HG02885 (cell line): ENCODE data around the gene SLC16A4.
A peak's percentile ranks its signal among the peaks of the same experiment; 100 is the strongest.

ENCODE experiments used
- ATAC-seq: cut with Tn5 transposase; IDR thresholded peaks from one replicate; pipeline ENCODE4 v1.9.1; 2021; ENCODE audit warnings: mild to moderate bottlenecking; ENCODE audit not compliant: unreplicated experiment, poor library complexity

SLC16A4 gene

DNA sequence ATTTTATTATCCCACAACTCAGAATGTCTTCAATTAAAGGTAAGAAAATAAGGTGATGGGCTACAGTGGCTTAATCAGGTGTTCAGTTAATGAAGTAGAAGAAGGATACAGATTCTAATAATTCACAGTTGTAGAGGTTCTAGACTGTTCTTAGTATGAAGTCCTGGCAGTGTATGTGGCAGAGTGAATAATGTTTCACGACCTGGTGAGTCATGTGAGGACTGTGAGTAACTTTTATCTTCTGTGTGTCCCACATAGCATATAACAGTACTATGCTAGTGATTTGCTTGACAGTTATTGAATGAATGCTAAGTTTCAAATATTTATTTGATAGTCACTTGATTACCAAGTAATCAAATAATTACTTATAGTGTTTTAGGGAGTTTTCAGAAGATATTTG is 20.0 kb downstream of the SLC16A4 start:
- no peak for ATAC-seq

DNA sequence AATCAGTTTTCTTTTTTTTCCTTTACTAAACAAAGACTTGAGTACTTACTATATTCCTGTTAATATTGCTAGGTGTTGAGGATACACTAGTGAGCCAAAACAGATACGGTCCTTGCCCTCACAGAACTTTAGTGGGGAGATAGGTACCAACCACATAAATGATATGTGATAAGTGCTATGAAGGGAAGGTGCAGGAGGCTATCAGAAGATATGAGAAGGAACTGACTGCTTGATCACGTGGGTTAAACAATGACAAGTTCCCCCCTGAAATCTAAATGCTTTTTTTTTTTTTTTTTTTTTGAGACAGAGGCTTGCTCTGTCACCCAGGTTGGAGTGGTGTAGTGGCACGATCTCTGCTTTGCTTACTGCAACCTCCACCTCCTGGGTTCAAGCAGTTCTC is 26.6 kb downstream of the SLC16A4 start:
- ATAC-seq, result no peak

DNA sequence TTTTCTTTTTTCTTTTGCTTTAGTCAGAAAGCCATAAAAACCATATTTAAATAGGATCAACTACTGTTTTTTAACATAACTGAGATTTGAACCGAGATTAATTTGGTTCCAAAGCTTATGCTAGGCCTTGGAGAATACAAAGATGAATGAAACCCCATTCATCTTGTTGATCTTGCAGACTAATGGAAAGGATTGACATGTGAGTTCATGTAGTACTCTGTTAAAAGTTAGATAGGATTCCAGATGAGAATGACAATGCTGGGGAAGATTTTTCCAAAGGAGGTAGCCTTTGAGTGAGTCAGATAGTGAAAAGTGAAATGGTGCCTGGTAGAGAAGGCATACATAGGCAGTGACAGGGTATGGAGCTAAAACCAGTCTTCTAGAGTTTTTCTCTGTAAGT is 29.0 kb downstream of the SLC16A4 start:
- no peak for ATAC-seq

DNA sequence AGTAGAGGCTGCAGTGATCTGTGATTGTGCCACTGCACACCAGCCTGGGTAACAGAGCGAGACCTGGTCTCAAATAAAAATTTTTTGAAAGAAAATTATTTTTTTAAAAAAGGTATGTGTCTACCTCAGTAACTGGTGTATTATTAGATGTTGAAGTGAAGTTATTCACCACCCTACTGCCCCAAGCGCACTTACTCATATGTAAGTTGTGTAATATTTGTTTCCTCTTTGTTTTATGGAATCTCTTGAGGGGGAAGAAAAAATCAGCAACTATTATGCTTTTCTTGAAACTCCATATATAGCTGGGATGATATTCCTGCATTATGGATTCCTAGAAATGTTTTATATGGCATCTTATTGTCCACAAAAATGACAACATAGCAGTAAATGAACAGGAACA is 30.4 kb downstream of the SLC16A4 start:
- ATAC-seq, result no peak

DNA sequence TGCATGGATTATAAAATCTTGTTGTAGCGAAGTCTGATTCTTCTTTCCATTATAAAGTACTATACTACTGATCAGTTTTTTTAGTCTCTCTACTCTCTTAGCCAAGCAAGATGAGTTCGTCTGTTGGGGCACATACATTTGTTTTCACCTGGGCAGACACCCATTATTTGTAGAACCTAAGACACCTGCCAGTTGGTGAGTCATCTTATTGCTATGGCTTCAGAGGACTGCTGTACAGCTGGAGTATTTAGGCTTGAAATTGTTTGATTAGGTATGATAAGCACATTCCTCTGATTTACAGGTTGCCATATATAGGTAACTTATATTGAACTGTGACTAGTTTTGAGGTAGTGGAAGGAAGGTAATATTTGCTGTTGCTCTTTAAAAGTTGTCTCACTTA is 34.4 kb downstream of the SLC16A4 start:
- ATAC-seq, result no peak

DNA sequence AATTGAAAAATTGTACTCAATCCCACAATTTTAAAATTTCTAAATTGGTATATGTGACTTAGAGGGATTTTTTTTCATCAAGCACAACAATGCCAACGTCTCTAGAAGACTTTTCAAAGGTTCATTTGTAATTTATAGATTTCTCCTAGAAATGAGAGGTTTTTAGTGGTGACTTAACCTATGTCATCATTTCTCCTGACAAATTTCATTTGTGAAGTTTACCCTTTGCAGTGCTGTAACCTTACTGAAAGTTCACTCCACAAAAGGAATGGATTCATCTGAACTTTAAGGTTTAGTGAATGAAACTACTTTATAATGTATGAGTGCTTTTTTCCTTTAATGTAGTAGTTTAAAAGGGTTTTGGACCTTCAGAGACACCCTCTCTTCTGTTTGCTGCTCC is 35.5 kb downstream of the SLC16A4 start:
- ATAC-seq, result no peak

DNA sequence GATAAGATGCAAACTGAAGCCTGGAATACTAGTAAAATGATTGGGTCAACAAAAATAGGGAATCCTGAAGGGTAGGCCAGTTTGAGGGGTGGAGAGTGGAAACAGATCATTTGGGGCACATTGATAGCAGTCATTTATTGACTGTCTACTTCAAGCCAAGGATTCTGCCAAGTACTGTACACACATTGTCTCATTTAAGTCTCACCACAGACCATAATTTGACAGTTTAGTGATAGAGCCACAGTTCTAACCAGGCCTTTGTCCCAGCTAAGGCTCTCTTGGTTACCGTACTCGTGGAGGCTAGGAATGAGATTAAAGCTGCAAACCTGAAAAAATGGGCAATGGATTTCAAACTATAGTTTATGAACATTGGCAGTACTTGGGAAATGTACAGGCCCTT is 40.5 kb downstream of the SLC16A4 start:
- no peak for ATAC-seq

DNA sequence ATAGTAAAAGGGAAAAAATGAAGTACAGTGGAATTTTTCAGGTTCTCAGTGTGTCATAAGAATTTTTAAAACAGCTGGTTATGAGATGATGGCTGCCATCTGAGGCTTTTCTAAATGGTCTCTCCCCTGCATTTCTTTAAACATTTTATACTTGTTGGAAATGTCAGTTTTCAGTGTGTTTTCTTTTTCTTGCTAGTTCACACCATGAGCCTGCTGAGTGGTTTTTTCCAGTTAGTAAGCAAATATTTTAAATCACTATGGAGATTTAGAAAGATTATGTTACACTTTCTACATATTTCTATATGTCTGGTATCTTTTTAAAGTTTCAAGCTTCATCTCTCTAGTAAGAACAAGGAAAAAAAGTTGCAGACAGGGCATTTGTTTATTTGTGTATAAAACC is 42.1 kb downstream of the SLC16A4 start:
- ATAC-seq, result no peak

DNA sequence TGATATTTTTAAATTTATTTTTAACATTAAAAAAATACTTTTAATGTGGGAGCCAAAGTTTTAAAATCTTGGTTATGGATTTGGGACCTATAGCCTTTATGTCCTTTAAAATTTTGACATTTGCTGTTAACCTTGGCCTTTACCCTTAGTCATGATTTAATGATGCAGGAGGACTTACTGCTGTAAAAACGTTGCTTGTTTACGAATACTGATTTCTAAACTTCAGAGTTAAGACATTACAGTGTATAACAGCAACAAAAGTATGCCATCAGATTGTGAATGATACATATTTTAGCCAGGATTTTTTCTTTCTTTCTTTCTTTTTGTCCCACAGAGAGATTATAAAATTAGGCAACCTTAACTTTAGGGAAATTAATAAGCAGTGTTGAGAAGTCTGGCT is 42.8 kb downstream of the SLC16A4 start:
- no peak for ATAC-seq

DNA sequence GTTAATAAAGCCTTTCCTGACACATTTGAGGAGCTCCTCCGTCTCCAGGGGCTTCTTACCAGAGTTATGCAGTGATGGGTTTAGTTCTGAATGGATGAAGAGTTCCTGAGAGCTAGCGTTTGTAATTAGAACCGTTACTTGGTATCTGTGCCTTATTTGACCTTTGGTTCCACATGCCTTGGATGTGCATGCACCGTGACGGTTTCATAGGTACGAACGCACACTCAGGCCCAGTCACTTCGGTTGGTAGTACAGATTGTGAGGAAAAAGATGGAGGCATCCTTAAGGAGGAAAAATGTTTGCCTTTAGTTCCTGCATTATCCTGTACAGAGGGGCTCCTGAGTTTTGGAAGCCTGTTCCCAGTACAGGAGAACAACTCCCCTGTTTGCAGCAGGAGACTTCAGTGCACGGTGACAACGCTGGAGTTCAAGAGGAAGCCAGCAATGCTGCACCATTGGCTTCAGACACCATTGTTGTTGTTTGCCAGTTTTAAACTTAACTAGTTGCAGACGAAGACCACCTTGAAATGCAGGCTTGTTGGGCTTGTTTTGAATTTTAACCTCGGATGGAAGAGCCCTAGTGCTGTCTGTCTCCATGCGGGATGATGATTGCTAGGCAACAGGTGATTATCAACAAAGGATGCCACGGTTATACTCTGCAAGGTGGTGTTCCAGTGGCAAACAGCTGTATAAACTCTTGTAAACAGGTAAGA is 43.5 kb downstream of the SLC16A4 start:
- no peak for ATAC-seq

DNA sequence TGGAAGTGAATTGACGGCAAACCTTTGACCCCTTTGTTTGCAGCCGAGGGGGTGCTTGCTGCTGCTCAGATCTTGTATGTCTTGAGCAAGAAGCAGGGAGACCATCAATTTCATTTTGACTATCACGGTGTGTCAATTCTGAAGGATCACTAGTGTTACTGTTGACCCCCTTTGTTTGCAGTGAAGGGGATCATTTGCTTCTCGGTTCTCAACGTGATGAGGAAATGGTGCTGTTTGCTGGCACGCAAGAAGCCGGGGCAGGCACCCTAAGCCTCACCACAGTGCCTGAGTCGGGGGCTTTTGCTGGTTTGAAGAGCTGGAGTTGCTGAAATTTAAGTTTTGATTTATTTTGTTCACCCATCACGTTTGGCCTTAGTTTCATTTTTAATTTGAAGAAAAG is 44.1 kb downstream of the SLC16A4 start:
- no peak for ATAC-seq

DNA sequence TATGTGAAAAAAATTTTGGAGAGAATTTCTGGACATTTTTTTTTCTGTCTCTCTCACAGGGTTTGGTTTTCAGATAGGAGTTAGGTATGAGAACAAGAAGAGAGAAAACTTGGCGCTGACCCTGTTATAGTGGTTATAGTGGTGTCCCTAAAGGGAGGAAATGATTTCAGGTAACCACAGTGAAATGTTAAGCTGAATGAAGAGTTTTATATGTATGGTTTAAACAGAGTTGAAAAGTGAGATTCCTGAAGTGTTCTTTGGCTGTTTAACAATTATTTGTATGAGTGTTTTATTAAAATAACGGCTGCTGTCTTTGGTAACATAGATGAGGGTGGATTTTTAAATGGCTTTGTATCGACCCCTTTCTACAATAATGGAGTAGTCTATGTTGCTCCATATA is 45.3 kb downstream of the SLC16A4 start:
- ATAC-seq, result no peak

DNA sequence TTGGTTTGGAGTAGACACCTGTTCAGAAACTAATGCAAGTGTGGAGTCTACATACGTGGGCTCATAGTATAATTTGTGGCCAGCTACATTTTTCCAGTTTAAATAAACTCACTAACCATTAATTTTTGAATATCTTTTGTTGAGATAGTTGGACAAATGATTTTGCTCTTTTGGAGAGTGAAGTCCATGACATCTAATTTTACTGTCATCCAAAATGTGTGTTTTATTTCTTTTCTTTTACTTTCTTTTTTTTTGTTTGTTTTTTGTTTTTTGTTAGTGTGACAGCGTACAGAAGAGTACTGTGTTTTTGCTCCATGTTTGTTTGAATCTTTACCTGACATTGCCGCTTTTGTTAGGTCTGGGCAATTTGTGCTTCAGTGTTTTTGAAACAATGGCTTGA is 46.7 kb downstream of the SLC16A4 start:
- ATAC-seq, result no peak

DNA sequence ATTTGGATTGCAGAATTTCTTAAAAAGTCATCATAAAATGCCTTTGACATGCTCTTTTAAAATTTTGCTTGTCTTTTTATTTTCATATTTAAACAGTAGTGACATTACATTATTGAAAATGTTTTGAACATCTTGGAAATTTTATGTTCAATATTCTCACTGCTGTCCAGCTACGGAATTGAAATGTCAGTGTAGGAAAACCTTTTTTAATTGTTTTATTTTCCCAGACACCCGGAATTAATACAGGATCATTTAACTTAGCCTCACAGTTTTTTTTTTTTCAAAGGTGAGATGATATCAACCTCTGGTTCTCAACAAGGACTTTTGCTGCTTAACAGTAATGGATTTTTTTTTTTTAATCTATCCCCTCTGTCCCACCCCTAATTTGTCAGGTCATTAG is 47.6 kb downstream of the SLC16A4 start:
- ATAC-seq, result no peak

DNA sequence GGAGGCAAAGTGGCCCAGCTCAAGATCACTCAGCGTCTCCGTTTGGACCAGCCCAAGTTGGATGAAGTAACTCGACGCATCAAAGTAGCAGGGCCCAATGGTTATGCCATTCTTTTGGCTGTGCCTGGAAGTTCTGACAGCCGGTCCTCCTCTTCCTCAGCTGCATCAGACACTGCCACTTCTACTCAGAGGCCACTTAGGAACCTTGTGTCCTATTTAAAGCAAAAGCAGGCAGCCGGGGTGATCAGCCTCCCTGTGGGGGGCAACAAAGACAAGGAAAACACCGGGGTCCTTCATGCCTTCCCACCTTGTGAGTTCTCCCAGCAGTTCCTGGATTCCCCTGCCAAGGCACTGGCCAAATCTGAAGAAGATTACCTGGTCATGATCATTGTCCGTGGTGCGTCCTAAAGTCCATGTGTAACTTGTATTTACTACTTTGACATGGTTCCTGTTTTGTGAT is 48.9 kb downstream of the SLC16A4 start:
- ATAC-seq, result no peak

DNA sequence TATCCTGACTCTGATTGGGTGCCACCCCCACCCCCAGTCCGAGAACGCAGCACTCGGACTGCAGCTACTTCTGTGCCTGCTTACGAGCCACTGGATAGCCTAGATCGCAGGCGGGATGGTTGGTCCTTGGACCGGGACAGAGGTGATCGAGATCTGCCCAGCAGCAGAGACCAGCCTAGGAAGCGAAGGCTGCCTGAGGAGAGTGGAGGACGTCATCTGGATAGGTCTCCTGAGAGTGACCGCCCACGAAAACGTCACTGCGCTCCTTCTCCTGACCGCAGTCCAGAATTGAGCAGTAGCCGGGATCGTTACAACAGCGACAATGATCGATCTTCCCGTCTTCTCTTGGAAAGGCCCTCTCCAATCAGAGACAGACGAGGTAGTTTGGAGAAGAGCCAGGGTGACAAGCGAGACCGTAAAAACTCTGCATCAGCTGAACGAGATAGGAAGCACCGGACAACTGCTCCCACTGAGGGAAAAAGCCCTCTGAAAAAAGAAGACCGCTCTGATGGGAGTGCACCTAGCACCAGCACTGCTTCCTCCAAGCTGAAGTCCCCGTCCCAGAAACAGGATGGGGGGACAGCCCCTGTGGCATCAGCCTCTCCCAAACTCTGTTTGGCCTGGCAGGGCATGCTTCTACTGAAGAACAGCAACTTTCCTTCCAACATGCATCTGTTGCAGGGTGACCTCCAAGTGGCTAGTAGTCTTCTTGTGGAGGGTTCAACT is 49.5 kb downstream of the SLC16A4 start:
- ATAC-seq, result no peak

DNA sequence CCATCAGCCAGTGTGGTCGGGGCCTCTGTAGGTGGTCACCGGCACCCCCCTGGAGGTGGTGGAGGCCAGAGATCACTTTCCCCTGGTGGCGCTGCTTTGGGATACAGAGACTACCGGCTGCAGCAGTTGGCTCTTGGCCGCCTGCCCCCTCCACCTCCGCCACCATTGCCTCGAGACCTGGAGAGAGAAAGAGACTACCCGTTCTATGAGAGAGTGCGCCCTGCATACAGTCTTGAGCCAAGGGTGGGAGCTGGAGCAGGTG is 50.7 kb downstream of the SLC16A4 start:
- ATAC-seq, result no peak

DNA sequence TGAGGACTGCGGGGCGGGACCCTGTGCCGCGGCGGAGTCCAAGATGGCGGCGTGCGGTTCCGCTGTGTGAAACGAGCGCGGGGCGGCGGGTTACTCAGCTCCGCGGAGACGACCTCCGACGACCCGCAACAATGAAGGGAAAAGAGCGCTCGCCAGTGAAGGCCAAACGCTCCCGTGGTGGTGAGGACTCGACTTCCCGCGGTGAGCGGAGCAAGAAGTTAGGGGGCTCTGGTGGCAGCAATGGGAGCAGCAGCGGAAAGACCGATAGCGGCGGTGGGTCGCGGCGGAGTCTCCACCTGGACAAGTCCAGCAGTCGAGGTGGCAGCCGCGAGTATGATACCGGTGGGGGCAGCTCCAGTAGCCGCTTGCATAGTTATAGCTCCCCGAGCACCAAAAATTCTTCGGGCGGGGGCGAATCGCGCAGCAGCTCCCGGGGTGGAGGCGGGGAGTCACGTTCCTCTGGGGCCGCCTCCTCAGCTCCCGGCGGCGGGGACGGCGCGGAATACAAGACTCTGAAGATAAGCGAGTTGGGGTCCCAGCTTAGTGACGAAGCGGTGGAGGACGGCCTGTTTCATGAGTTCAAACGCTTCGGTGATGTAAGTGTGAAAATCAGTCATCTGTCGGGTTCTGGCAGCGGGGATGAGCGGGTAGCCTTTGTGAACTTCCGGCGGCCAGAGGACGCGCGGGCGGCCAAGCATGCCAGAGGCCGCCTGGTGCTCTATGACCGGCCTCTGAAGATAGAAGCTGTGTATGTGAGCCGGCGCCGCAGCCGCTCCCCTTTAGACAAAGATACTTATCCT is 51.2 kb downstream of the SLC16A4 start:
- no peak for ATAC-seq

DNA sequence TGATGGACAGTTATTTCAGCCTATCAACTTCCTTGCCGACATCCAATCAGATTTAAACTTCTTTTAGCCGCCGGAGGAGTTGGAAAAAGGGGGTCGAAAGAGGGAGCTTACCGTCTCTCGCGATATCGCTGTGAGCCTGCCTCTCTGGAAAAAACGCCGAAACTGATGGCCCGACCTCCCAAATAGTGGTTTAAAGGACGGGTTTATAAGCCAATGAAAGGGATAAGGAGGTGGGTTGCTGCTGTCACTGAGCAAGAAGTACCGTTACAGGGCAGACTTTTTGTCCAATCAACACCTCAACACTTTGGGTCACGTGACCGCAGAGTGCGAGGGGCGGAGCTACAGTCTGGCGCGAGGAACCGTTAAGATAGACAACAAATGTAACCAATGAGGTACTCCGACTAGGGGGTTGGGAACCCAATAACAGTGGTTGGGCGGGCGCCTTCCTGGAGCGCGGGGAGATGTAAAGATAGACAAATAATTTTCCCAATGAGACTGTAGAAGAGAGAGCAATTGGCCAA is 51.9 kb downstream of the SLC16A4 start, which contains the start of gene RBM15:
Gene RBM15, plus strand, starts transcription at position 492 of the 521 bp plus-strand sequence. Its CDS starts 29 bp downstream, at position 521.
- peak; percentile 71 for ATAC-seq

DNA sequence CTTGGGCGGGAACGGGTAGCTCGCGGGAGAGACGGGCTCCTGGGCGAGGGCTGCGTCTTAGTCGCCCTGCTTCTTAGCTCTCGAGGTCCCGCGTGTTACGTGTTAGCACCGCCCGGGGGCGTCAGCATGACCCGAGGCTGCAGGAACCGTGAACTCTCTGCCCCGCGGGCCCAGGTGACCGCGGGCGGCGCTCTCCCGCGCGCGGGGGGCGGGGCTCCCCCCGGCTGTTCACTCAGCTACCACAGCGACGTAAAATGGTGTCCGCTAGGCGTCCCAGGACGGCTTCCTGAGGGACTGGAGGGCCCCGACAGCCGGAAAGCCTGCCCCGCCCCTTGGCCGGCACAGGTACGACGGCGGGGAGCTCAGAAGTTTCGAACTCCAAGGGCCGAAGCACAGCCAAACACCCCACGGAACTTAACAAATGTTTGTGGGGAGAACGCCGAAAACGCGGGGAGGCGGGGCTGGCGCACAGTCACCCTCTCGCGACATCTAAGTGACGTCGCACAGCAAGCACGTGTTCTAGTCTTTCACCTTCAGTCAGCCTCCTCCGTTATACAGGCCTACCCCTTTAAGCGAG is 52.4 kb downstream of the SLC16A4 start:
- peak; percentile 70 for ATAC-seq
